Measurements from ENCODE around the gene LONP1. TPM values are rescaled to one million over a fixed set of nuclear protein-coding genes. Genes with fewer than 3 reads are reported as not detected.

LONP1 gene
- total and polyA plus RNA-seq, 10 donors, result 29.2 to 65.8 (median 46.1) TPM

GRCh38 chr19:5655412-5655811 is 64.5 kb downstream of the LONP1 start:
- peak overlapping the region in 1 of 8 donors; percentile 11 for H3K27ac ChIP-seq

GRCh38 chr19:5654931-5655330 is 65.0 kb downstream of the LONP1 start:
- intact Hi-C loops (cut with DNase I; ENCODE audit: low total_unique reads), result no loop called here
- WGBS, 5 donors, result 82 to 92% (median 90%) methylated on average over 5 of the region's 5 CpGs

More at GRCh38 chr19:5655412-5655811, 64.5 kb downstream of the LONP1 start:
- Histone ChIP-seq H3K4me3 (no peak overlapping the region), H3K36me3 (peaks cover 6 to 100% (median 100%) of the 10 kb centered on the region in 6 donors), H3K4me1 (peaks cover 0 to 4% (median 0%) of the 10 kb centered on the region in 6 donors), H3K27me3 (replicated peaks in 1 of 7) (no peaks in the 10 kb centered on the region), H3K9me3 (no peaks in the 10 kb centered on the region)
- DNase-seq, result peak; percentile 29
- TF ChIP-seq POLR2A (IDR thresholded peaks at IDR 0.05) (no peak), POLR2AphosphoS5 (IDR thresholded peaks at IDR 0.05) (no peak), CTCF (IDR thresholded peaks at IDR 0.05 in 8 of 11, conservative IDR thresholded peaks at IDR 0.05 in 3 of 11) (no peak)
- intact Hi-C loops (cut with DNase I; ENCODE audit: low total_unique reads), result no loop called here
- WGBS, 5 donors, result 73 to 85% (median 81%) methylated on average over 5 of the region's 5 CpGs

GRCh38 chr19:5652261-5652660 is 67.7 kb downstream of the LONP1 start:
- TF ChIP-seq POLR2AphosphoS5 (IDR thresholded peaks at IDR 0.05), result no peak
- no peak for TF ChIP-seq CTCF (IDR thresholded peaks at IDR 0.05 in 8 of 11, conservative IDR thresholded peaks at IDR 0.05 in 3 of 11)
- TF ChIP-seq POLR2A (IDR thresholded peaks at IDR 0.05), result no peak
- no peaks in the 10 kb centered on the region for H3K27me3 ChIP-seq (replicated peaks in 1 of 7)
- no peak overlapping the region for H3K4me3 ChIP-seq
- no peak overlapping the region for H3K27ac ChIP-seq
- peak; percentile 17 for DNase-seq
- H3K9me3 ChIP-seq, result no peaks in the 10 kb centered on the region
- peaks cover 0 to 4% (median 0%) of the 10 kb centered on the region in 6 donors for H3K4me1 ChIP-seq
- peaks cover 3 to 94% (median 92%) of the 10 kb centered on the region in 6 donors for H3K36me3 ChIP-seq
- 87 to 95% (median 92%) methylated on average over 10 of the region's 10 CpGs for WGBS, 5 donors
- intact Hi-C loops (cut with DNase I; ENCODE audit: low total_unique reads), result no loop called here

More at GRCh38 chr19:5654931-5655330, 65.0 kb downstream of the LONP1 start:
- DNase-seq, result peak; percentile 51
- H3K27me3 ChIP-seq (replicated peaks in 1 of 7), result no peaks in the 10 kb centered on the region
- H3K9me3 ChIP-seq, result no peaks in the 10 kb centered on the region
- no peak for TF ChIP-seq POLR2A (IDR thresholded peaks at IDR 0.05)
- no peak for TF ChIP-seq POLR2AphosphoS5 (IDR thresholded peaks at IDR 0.05)
- TF ChIP-seq CTCF (IDR thresholded peaks at IDR 0.05 in 8 of 11, conservative IDR thresholded peaks at IDR 0.05 in 3 of 11), result no peak
- peak overlapping the region in 1 of 8 donors; percentile 11 for H3K27ac ChIP-seq
- peaks cover 0 to 4% (median 0%) of the 10 kb centered on the region in 6 donors for H3K4me1 ChIP-seq
- H3K36me3 ChIP-seq, result peaks cover 6 to 100% (median 100%) of the 10 kb centered on the region in 6 donors
- no peak overlapping the region for H3K4me3 ChIP-seq

- 94 to 100% (median 95%) methylated on average over 5 of the region's 5 CpGs for WGBS, 5 donors
- intact Hi-C loops (cut with DNase I; ENCODE audit: low total_unique reads), result no loop called here
- peak; percentile 41 for DNase-seq
- H3K27me3 ChIP-seq (replicated peaks in 1 of 7), result no peaks in the 10 kb centered on the region
- H3K27ac ChIP-seq, result no peak overlapping the region
- TF ChIP-seq POLR2AphosphoS5 (IDR thresholded peaks at IDR 0.05), result peak in 1 of 3 donors; percentile 41
- TF ChIP-seq POLR2A (IDR thresholded peaks at IDR 0.05), result no peak
- H3K4me1 ChIP-seq, result peaks cover 0 to 4% (median 0%) of the 10 kb centered on the region in 6 donors
- H3K36me3 ChIP-seq, result peaks cover 0 to 94% (median 92%) of the 10 kb centered on the region in 6 donors
- H3K9me3 ChIP-seq, result no peaks in the 10 kb centered on the region
- H3K4me3 ChIP-seq, result no peak overlapping the region
These were observed 68.6 kb downstream of the LONP1 start for GRCh38 chr19:5651361-5651760.
